ENCODE measurements around the gene USF3.

The USF3 gene

DNA sequence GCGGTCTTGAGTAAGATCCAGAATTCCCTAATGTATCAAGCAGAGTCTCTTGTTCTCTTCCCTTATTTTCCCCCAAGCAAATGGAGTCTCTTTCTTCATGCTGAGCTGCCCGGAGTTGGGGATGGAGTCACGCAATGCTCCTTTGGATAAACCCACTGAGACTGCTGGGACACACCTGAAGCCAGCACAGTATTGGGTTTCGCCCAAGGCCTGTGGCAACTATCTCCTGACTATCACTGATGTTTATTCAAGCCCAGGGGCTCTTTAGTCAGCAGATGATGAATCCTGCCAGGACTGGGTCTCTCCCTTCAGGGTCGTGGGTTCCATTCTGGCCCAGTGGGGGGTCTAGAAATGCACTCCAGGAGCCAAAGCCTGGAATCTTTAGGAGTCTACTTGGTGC, 11.3 kb downstream of the USF3 start:
- DNase-seq (ENCODE audit: insufficient read length, low spot score) (no peak), FAIRE-seq (no peak)
- no peak for TF ChIP-seq POLR2A (IDR thresholded peaks at IDR 0.05; ENCODE audit: low read depth, low read length)

DNA sequence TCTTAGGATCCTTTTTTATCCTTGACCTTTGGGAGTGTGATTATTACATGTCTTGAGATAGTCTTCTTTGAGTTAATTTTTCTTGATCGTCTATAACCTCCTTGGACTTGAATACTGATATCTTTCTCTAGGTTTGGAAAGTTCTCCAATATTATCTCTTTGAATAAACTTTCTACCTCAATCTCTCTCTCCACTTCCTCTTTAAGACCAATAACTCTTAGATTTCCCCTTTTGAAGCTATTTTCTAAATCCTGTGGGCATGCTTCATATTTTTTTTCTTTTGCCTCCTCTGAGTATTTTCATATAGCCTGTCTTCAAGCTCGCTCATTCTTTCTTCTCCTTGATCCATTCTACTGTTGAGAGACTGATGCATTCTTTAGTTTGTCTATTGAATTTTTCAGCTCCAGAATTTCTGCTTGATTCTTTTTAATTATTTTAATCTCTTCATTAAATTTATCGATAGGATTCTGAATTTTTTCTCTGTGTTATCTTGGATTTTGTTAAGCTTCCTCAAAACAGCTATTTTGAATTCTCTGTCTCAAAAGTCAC, 12.1 kb downstream of the USF3 start:
- no peak for FAIRE-seq
- DNase-seq (ENCODE audit: insufficient read length, low spot score), result no peak
- no peak for TF ChIP-seq POLR2A (IDR thresholded peaks at IDR 0.05; ENCODE audit: low read depth, low read length)

DNA sequence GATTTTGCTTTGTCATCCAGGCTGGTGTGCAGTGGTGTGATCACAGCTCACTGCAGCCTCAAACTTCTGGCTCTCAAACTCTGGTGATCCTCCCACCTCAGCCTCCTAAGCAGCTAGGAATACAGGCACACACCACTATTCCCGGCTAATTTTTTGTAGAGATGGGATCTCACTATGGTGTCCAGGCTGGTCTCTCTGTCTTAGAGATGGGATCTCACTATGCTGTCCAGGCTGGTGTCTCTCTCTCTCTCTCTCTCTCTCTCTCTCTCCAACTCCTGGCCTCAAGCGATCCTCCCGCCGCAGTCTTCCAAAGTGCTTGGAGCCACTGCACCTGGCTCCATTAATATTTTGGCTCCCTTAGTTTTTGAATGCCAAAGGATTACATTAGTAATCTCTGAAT, 17.7 kb downstream of the USF3 start:
- FAIRE-seq (no peak), DNase-seq (ENCODE audit: insufficient read length, low spot score) (no peak)
- no peak for TF ChIP-seq POLR2A (IDR thresholded peaks at IDR 0.05; ENCODE audit: low read depth, low read length)

DNA sequence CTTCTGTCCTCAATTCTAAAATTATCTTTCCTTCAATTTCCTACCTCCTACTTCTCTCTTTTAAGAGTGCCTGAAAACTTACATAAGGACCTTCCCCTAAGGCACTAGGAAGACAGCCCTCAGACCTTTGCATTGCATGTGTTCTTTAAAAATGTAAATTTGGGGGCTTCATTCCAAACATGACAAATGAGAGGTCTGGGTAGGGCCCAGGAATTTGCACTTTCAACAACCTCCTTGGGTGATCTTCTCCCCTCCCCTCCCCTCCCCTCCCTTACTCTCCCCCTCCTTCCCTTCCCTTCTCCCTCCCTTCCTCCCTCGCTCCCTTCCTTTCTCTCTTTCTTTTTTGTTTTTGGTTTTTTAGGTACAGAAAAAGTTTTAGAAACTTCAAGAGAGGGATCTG, 18.7 kb downstream of the USF3 start:
- TF ChIP-seq POLR2A (IDR thresholded peaks at IDR 0.05; ENCODE audit: low read depth, low read length), result no peak
- DNase-seq (ENCODE audit: insufficient read length, low spot score) (no peak), FAIRE-seq (no peak)

DNA sequence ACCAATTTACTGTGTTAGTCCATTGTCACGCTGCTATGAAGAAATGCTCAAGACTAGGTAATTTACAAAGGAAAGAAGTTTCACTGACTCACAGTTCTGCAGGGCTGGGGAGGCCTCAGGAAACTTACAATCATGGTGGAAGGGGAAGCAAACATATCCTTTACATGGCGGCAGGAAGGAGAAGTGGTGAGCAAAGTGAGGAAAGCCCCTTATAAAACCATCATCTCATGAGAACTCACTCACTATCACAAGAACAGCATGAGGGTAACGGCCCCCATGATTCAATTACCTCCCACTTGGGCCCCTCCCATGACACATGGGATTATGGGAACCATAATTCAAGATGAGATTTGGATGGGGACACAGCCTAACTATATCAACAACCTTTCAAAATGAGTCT, 20.2 kb downstream of the USF3 start:
- TF ChIP-seq POLR2A (IDR thresholded peaks at IDR 0.05; ENCODE audit: low read depth, low read length), result no peak
- FAIRE-seq (no peak), DNase-seq (ENCODE audit: insufficient read length, low spot score) (no peak)

DNA sequence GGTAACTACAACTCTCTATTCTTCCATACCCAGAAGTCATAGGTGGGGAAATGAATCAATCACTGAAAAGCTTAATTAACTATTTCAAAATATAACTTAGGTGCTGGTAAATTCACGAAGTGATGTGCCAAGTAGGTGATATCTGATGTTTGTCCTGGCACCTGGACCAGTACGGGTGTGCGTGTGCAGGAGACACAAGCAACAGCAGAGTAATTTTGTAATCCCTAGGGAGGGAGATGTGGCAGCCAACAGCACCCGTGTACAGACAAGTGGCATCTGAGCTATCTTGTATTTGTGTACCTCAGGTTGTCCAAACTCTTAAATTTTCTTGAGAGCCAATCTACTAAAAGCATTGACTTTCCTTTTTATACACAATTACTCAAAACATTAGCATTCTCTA, 22.8 kb downstream of the USF3 start:
- TF ChIP-seq POLR2A (IDR thresholded peaks at IDR 0.05; ENCODE audit: low read depth, low read length), result no peak
- FAIRE-seq (no peak), DNase-seq (ENCODE audit: insufficient read length, low spot score) (no peak)

DNA sequence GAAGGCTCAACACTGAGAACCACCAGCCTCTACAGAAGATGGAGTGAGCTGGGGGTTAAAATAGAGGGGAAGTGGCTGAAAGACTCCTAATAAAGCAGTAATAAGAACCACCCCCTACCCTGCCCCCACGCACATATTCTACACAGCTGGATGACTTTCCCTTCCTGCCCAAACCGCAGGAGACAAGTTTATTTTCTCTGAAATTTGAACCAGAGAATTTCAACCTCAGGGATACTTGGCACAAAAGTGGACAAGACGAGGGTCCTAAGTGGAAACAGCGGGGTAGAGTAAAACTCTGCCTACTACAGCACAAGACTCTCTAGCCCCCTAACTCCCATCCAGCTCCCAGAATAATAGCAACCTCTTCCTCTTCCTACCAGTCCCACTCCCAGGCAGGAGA, 28.4 kb downstream of the USF3 start:
- no peak for FAIRE-seq
- no peak for DNase-seq (ENCODE audit: insufficient read length, low spot score)
- TF ChIP-seq POLR2A (IDR thresholded peaks at IDR 0.05; ENCODE audit: low read depth, low read length), result no peak

DNA sequence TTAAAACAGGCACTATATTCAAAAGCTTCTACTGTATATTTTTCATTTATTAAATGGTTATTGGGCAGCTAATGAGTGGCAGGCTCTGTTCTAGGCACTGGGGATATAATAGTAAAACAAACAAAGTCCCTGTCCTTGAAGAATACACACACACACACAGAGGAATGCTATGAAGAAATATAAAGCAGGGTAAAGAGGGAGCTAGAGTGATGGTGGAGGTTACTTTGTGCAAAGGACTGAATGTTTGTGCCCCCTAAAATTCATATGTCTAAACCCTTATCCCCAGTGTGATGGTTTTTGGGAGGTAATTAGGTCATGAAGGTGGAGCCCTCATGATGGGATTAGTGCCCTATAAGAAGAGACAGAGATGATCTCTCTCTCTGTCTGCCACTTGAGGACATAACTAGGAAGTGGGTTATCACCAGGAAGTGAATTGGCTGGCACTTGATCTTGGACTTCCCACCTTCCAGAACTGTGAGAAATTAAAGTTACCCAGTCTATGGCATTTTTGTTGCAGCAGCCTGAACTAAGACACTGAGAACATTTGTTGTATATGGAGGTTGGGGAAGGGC, 31.8 kb downstream of the USF3 start:
- no peak for TF ChIP-seq POLR2A (IDR thresholded peaks at IDR 0.05; ENCODE audit: low read depth, low read length)
- DNase-seq (ENCODE audit: insufficient read length, low spot score), result no peak
- FAIRE-seq, result no peak

DNA sequence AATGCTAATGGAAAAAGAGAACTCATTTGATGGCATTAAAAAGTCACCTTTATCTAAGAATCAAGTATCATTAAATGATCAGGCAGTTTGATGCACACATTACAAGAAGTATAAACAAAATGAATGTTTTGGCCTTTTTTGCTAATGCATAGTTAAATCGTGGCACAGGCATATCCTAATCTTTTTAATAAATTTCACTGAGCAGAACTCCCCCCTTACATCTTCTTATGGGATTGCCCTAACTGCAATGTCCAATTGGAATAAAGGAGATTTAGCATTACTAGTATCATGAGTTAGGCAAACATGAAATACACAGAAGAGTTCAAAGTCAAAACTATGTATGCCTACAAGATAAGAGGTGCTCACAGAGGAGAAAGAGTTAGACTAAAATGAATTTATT, 32.7 kb downstream of the USF3 start:
- no peak for TF ChIP-seq POLR2A (IDR thresholded peaks at IDR 0.05; ENCODE audit: low read depth, low read length)
- no peak for FAIRE-seq

DNA sequence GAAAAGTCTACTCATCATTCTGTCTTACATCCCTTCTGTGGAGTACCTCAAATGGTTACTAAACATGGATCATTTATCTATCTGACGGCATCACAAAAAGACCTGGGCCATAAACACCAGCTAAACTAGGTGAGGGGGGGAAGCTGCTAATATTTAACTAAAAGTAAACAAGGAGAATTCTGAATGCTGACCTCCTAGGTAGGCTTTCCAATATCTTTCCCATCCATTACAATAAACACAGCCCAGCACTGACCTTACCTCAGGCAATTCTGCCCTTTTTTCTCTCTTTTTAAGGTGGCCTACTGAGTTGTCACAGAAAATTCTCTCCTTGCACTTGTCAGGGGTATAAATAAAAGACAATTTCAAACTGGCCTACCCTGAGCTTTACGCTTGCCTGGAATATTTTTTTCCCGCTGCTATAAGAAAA, 33.1 kb downstream of the USF3 start:
- DNase-seq (ENCODE audit: insufficient read length, low spot score) (no peak), FAIRE-seq (no peak)
- TF ChIP-seq POLR2A (IDR thresholded peaks at IDR 0.05; ENCODE audit: low read depth, low read length), result no peak

More for the DNA sequence above, 32.7 kb downstream of the USF3 start:
- DNase-seq (ENCODE audit: insufficient read length, low spot score), result no peak

DNA sequence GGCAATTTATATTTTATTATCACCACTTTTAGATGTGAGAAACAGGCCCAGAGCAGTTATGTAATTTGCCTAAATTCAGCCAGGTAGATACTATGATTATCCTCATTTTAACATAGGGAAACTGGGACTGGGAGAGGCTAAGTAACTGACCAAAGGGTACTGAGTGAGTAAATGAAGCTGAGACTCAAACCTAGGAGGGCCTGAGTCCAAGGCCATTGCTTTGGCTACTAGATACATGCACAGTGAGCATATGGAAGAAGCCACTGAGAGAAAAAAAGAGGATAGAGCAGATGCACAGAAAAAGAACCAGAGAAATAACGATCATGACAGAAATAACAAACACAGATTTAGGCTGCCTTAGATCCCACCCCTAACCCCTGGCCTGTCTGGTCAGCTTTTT, 33.6 kb downstream of the USF3 start:
- DNase-seq (ENCODE audit: insufficient read length, low spot score), result no peak
- no peak for FAIRE-seq
- TF ChIP-seq POLR2A (IDR thresholded peaks at IDR 0.05; ENCODE audit: low read depth, low read length), result no peak

DNA sequence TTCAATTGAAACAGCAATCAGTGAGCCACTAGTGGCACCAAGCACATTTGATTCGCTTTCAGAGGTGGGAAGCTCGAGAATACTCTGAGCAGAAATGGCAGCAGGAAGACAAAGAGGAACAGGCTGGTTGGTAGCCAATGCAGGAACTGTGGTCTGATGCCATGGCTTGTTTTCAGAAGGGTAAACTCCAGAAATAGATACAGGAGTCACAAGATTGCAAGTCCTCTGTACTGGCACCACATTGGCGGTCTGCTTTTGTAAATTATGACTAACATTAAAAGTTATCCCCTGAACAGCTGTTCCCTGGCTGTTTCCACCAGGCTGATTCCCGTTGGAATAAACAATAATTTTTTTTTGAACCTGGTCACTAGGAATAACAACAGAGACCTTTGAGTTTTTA, 35.5 kb downstream of the USF3 start:
- FAIRE-seq (no peak), DNase-seq (ENCODE audit: insufficient read length, low spot score) (no peak)
- TF ChIP-seq POLR2A (IDR thresholded peaks at IDR 0.05; ENCODE audit: low read depth, low read length), result no peak

DNA sequence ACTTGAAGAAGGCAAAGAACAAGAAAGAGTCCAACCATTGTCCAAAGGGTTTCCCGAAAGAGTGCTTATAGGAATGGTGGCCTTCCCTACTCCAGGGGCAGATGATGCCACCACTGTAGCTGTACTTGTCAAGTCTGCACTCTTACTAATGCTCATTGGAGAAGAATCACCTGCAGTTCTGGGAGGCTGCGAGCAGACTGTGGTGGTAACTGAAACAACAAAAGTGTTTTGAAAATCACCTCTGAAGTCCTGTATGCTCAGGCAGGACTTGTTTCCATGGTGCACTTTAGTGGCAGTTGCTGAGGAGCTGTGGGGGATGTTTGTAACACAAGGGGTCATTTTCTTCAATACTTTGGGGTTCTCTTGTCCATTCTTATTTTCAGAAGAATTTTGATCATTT, 36.0 kb downstream of the USF3 start:
- TF ChIP-seq POLR2A (IDR thresholded peaks at IDR 0.05; ENCODE audit: low read depth, low read length), result no peak
- no peak for FAIRE-seq
- DNase-seq (ENCODE audit: insufficient read length, low spot score), result no peak

DNA sequence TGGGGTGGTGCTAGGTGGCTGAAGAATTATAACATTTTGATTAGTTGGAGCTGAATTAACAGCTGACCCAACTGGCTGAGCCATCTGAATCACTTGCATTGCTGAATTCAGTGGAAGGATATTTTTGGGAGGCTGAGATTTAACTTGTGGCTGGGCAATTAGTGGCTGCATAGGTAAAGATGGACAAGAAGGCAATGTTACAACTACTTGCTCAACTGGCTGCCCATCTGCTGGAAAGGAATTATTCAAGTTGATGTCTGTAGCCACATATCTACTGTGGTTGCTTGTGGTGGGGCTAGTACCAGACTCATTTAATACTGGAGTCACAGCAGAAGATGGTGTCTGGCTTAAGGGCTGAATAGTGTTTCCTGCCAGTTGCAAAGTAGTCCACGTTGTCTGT, 36.4 kb downstream of the USF3 start:
- FAIRE-seq, result no peak
- no peak for TF ChIP-seq POLR2A (IDR thresholded peaks at IDR 0.05; ENCODE audit: low read depth, low read length)
- no peak for DNase-seq (ENCODE audit: insufficient read length, low spot score)

DNA sequence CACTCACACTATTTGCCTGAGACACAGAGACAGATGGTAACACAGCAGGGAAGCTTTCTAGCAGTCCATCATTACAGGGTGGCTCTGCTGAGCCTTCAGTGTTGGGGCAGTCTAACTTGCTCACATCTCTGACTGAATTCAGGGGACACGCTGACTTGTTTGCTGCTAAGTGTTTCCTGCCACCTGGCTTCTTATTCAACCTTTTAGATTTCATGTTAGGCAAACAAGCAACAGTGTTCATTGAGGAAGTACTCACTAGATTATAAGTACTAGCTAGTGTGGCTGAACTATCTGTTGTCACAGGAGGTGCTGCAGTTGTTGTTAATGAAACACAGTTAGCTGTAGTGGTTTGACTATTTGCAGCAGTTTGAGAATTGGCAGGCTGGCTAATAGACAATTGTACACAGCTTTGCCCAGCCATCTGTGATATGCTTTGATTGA, 37.3 kb downstream of the USF3 start:
- FAIRE-seq (no peak), DNase-seq (ENCODE audit: insufficient read length, low spot score) (no peak)
- TF ChIP-seq POLR2A (IDR thresholded peaks at IDR 0.05; ENCODE audit: low read depth, low read length), result no peak

DNA sequence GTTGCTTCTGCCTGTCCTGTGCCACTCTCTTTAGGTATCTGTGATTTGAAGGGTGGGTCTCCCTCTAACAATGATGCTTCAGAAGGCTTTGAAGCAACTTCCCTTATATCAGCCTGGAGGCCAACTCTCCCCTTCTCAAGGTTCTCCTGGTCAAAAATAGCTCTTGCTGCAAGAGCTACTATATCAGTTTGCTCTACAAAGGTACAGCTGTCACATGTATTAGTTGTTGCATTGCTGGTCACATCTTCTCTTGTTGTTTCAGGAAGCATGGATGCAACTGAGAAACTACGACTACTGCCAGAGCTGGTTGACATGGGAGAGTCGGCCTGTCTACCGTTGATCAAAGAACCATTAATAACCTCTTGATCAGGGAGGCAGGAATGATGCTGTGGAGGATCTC, 38.3 kb downstream of the USF3 start:
- DNase-seq (ENCODE audit: insufficient read length, low spot score), result no peak
- FAIRE-seq, result no peak
- TF ChIP-seq POLR2A (IDR thresholded peaks at IDR 0.05; ENCODE audit: low read depth, low read length), result no peak

Measured in H54 (cell line).